ENCODE results near the gene OR2T33.

- TF ChIP-seq CTCF (IDR thresholded peaks at IDR 0.05) (no peak), POLR2AphosphoS5 (IDR thresholded peaks at IDR 0.05; ENCODE audit: low read depth, low read length) (no peak)
These were observed 28.3 kb upstream of the OR2T33 start for GRCh38 chr1:248306103-248306502.
